Lung (tissue), 12 donors: ENCODE measurements around the gene C12orf60. TPM values are rescaled to one million over a fixed set of nuclear protein-coding genes. Genes with fewer than 3 reads are reported as not detected.

ENCODE experiments used
- ATAC-seq: fragments of 200-7000 bp; cut with Tn5 transposase; one replicate; pipeline ENCODE4 v1.9.1; 2020; ENCODE audit warnings: moderate number of reproducible peaks; ENCODE audit not compliant: insufficient read depth, low FRiP score
- DNase-seq, 3 donors: peaks; one replicate each; pipeline ENCODE4 v3.0.0-alpha.2; 2013 to 2017
- H3K27ac ChIP-seq, 2 donors: one replicate each; pipeline ENCODE4 v1.5.1; 2013; ENCODE audit warnings: mild to moderate bottlenecking in 2 of 2, moderate library complexity in 2 of 2, control low read depth in 1 of 2, inconsistent platforms in 1 of 2, low read depth in 1 of 2, low read length in 1 of 2
- H3K27me3 ChIP-seq, 3 donors: one replicate each; pipeline ENCODE4 v1.5.1; 2013; ENCODE audit warnings: low read length in 2 of 3; ENCODE audit not compliant: control insufficient read depth in 3 of 3, insufficient read depth in 3 of 3
- H3K36me3 ChIP-seq, 4 donors: one replicate each; pipeline ENCODE4 v1.5.1; 2013; ENCODE audit warnings: low read length in 4 of 4, mild to moderate bottlenecking in 1 of 4, moderate library complexity in 1 of 4; ENCODE audit not compliant: control insufficient read depth in 4 of 4, insufficient read depth in 4 of 4
- H3K4me1 ChIP-seq, 5 donors: one replicate each; pipeline ENCODE4 v1.5.1; 2013; ENCODE audit warnings: low read length in 5 of 5, mild to moderate bottlenecking in 2 of 5, moderate library complexity in 1 of 5; ENCODE audit not compliant: control insufficient read depth in 5 of 5, insufficient read depth in 5 of 5
- H3K4me3 ChIP-seq: one replicate; pipeline ENCODE4 v1.5.1; 2013; ENCODE audit warnings: mild to moderate bottlenecking, control low read depth, moderate library complexity
- H3K9ac ChIP-seq, 2 donors: one replicate each; pipeline ENCODE4 v1.5.1; 2013; ENCODE audit warnings: low read length in 2 of 2, control low read depth in 1 of 2; ENCODE audit not compliant: insufficient read depth in 1 of 2
- H3K9me3 ChIP-seq, 4 donors: one replicate each; pipeline ENCODE4 v1.5.1; 2013; ENCODE audit warnings: low read length in 3 of 4, mild to moderate bottlenecking in 1 of 4, moderate library complexity in 1 of 4; ENCODE audit not compliant: control insufficient read depth in 4 of 4, insufficient read depth in 3 of 4
- WGBS, 2 donors: extraction: QIAGEN DNeasy Blood & Tissue Kit; methylation state at CpG; one replicate each; pipeline ENCODE4 v1.1.7; 2013; 5-methylcytosine and 5-hydroxymethylcytosine counted together
- polyA plus RNA-seq, 2 donors: library from polyadenylated mRNA; stranded (reverse); fragments of 200-250 nt; gene quantifications; one replicate each; pipeline ENCODE4 v1.2.1, GENCODE V29; 2013
- total RNA-seq, 2 donors: library from RNA; depleted of rRNA in 1 of 2; stranded (reverse); fragments of >200 nt in 1 of 2; gene quantifications; one replicate each; pipeline ENCODE4 v1.2.1, GENCODE V29; 2014 to 2021
- TF ChIP-seq, protein P1 (sequence below): IDR thresholded peaks from 2 replicates; pipeline ENCODE4 v1.5.1; 2012; ENCODE audit warnings: mild to moderate bottlenecking; ENCODE audit errors: control extremely low read depth, extremely low read depth
- donor health status: control.
- donor health status: control.
- donor health status: Bipolar disorder and iron deficiency.
- donor health status: healthy.
- donor health status: DM: yes; HTN: yes; CAD: no.

Gene C12orf60
- total and polyA plus RNA-seq, 4 donors = 0.55 to 2.4 (median 0.79) TPM

DNA sequence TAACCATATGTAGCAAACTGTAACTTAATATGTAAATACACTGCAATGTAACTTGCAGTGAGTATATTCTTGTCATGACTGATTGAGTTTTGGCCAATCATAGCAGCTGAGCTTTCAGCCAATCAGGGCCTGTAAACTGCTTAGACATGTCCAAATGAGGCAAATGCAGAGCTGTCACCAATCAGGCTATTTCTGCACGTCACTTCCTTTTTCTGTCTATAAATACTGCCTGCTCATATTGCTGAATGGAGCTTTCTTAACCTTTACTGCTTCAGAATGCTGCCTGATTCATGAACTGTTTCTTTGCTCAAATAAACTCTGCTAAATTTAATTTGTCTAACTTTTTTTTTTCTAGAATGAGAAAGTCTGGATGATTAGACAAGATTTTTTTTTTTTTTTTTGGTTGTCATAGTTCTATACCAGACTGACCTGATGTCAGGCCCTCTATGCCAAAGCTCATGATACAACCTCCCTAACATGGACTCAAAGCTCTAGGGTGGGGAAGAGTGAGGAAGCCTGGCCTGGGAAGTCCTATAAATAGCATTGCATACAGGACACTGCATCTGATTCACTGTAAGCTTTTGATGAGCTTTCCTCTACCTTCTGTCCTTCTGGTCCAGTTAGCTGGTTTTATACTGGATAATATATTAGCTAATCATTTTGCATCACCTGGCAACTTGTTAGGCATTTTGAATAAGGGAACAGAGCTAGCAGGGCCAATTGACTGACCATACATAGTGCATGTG is 70.1 kb downstream of the C12orf60 start:
- no peak overlapping the region for H3K4me3 ChIP-seq
- no peaks in the 10 kb centered on the region for H3K36me3 ChIP-seq
- no peaks in the 10 kb centered on the region for H3K27me3 ChIP-seq
- TF ChIP-seq, protein P1, sequence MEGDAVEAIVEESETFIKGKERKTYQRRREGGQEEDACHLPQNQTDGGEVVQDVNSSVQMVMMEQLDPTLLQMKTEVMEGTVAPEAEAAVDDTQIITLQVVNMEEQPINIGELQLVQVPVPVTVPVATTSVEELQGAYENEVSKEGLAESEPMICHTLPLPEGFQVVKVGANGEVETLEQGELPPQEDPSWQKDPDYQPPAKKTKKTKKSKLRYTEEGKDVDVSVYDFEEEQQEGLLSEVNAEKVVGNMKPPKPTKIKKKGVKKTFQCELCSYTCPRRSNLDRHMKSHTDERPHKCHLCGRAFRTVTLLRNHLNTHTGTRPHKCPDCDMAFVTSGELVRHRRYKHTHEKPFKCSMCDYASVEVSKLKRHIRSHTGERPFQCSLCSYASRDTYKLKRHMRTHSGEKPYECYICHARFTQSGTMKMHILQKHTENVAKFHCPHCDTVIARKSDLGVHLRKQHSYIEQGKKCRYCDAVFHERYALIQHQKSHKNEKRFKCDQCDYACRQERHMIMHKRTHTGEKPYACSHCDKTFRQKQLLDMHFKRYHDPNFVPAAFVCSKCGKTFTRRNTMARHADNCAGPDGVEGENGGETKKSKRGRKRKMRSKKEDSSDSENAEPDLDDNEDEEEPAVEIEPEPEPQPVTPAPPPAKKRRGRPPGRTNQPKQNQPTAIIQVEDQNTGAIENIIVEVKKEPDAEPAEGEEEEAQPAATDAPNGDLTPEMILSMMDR = no peak
- no peak overlapping the region for H3K27ac ChIP-seq
- WGBS, 2 donors = 48 to 63% methylated on average over 1 of the region's 1 CpG
- DNase-seq = no peak
- H3K9ac ChIP-seq = no peak overlapping the region
- no peak for ATAC-seq
- peaks cover 0 to 4% (median 0%) of the 10 kb centered on the region in 5 donors for H3K4me1 ChIP-seq
- H3K9me3 ChIP-seq = no peaks in the 10 kb centered on the region

Other genes starting within 250 kb of the C12orf60 start
- gene PLBD1, start 235.8 kb upstream of the C12orf60 start, total RNA-seq = 10 to 100 TPM; 21.2 to 30.5 TPM
- 10 to 100 TPM in 1 of 2 donors, 1 to 10 TPM in 1; 9.5 to 40.9 TPM for gene PLBD1, start 235.8 kb upstream of the C12orf60 start, polyA plus RNA-seq
- gene GUCY2C, start 107.1 kb upstream of the C12orf60 start, total RNA-seq = not detected
- under 1 TPM in 1 of 2 donors, not detected in 1; 0.02 TPM for gene GUCY2C, start 107.1 kb upstream of the C12orf60 start, polyA plus RNA-seq
- gene WBP11, start 192 bp upstream of the C12orf60 start, total RNA-seq = 10 to 100 TPM; 39.5 to 52.8 TPM
- gene WBP11, start 192 bp upstream of the C12orf60 start, polyA plus RNA-seq = 10 to 100 TPM; 14.8 to 21.6 TPM
- gene SMCO3, start 10.5 kb downstream of the C12orf60 start, total RNA-seq = 1 to 10 TPM in 1 of 2 donors, under 1 TPM in 1; 0.80 to 1.3 TPM
- under 1 TPM; 0.27 to 0.61 TPM for gene SMCO3, start 10.5 kb downstream of the C12orf60 start, polyA plus RNA-seq
- gene ART4, start 39.9 kb downstream of the C12orf60 start, total RNA-seq = 1 to 10 TPM; 1.1 to 3.1 TPM
- gene ART4, start 39.9 kb downstream of the C12orf60 start, polyA plus RNA-seq = under 1 TPM; 0.76 to 0.77 TPM
- gene MGP, start 82.2 kb downstream of the C12orf60 start, total RNA-seq = 100 to 1,000 TPM; 175 to 592 TPM
- 100 to 1,000 TPM; 193 to 262 TPM for gene MGP, start 82.2 kb downstream of the C12orf60 start, polyA plus RNA-seq
- gene ERP27, start 134.9 kb downstream of the C12orf60 start, total RNA-seq = 10 to 100 TPM; 13.6 to 64.6 TPM
- gene ERP27, start 134.9 kb downstream of the C12orf60 start, polyA plus RNA-seq = 1 to 10 TPM; 1.9 to 7.2 TPM
- gene ARHGDIB, start 157.9 kb downstream of the C12orf60 start, total RNA-seq = 100 to 1,000 TPM in 1 of 2 donors, 10 to 100 TPM in 1; 66.5 to 250 TPM
- 100 to 1,000 TPM; 269 to 597 TPM for gene ARHGDIB, start 157.9 kb downstream of the C12orf60 start, polyA plus RNA-seq
- under 1 TPM in 1 of 2 donors, not detected in 1; 0.88 TPM for gene PDE6H, start 169.4 kb downstream of the C12orf60 start, total RNA-seq
- under 1 TPM in 1 of 2 donors, not detected in 1; 0.08 TPM for gene PDE6H, start 169.4 kb downstream of the C12orf60 start, polyA plus RNA-seq